ENCODE measurements around the gene NQO2. TPM values are rescaled to one million over a fixed set of nuclear protein-coding genes. Genes with fewer than 3 reads are reported as not detected.
A peak's percentile ranks its signal among the peaks of the same experiment; 100 is the strongest.

Gene NQO2
- total and polyA plus RNA-seq, 2 donors (not counting 1 experiment from before 2014, with no cell fraction given): 12.1 to 13.5 TPM

- no peaks in the 10 kb centered on the region for H4K20me1 ChIP-seq (ENCODE audit: control insufficient read depth, extremely low read depth, insufficient read depth, low read length)
- H2AFZ ChIP-seq (ENCODE audit: low read length): no peak overlapping the region
- H3K36me3 ChIP-seq (ENCODE audit: control insufficient read depth, insufficient read depth, low read length): no peaks in the 10 kb centered on the region
- no peak overlapping the region for H3K27ac ChIP-seq (ENCODE audit: insufficient read depth, low read length)
- H3K4me2 ChIP-seq (ENCODE audit: extremely low read depth, insufficient read depth, low read length): no peak overlapping the region
- H3K27me3 ChIP-seq (ENCODE audit: control insufficient read depth, insufficient read depth, low read length): no peaks in the 10 kb centered on the region
- H3K9me3 ChIP-seq (ENCODE audit: control insufficient read depth, insufficient read depth, low read depth, low read length): no peaks in the 10 kb centered on the region
- H3K9ac ChIP-seq (ENCODE audit: insufficient read depth, low read length): no peak overlapping the region
- H3K79me2 ChIP-seq (ENCODE audit: control insufficient read depth, insufficient read depth, low read length): no peaks in the 10 kb centered on the region
- no peak overlapping the region for H3K4me3 ChIP-seq (replicated peaks in 1 of 4; ENCODE audit: control extremely low read depth in 1 of 4, insufficient read depth in 1 of 4, low read depth in 3 of 4, low read length in 4 of 4)
- no peak for DNase-seq (ENCODE audit: low read depth in 2 of 2)
- peaks cover 11% of the 10 kb centered on the region for H3K4me1 ChIP-seq (ENCODE audit: control insufficient read depth, extremely low read depth, insufficient read depth, low read length)
- TF ChIP-seq CTCF (conservative IDR thresholded peaks at IDR 0.05 in 1 of 2, IDR thresholded peaks at IDR 0.05 in 1 of 2; ENCODE audit: low read depth in 1 of 2, low read length in 2 of 2) (no peak), EZH2 (IDR thresholded peaks at IDR 0.05; ENCODE audit: low read length, missing control alignments) (no peak)
Measured at GRCh38 chr6:2982426-2983117, 17.1 kb upstream of the NQO2 start.

DNA sequence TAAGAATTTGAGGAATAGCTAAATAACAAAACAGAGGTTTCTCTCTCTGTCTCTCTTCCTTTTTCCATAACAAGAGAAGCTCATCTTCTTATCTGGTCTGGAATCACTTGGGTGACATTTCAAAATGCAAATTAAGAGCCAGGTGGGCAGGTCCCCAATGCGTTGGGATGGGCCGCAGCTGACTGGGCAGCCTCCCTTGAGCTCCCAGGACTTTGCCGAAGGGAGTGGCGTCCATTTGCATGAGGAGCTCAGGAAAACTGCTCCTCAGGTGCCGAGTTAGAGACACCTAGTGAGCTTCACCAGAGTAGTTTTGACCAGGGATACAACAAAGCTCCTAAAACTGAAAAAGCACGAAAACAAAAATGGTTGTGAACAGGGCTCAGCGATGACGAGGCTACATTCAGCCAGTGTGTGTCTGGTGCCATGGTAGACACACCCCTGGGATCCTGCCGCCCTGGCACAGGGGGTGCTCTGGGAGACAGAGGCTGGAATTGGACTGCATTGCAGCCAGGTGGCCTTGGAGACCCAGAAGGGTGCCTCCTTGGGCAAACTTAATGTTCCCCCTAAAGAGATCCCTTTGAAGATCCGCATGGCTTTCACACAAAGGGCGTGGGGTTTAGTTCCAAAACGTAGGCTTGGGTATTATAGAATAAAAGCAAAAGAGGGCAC is 14.8 kb upstream of the NQO2 start:
- no peak overlapping the region for H3K27ac ChIP-seq (ENCODE audit: insufficient read depth, low read length)
- H3K9ac ChIP-seq (ENCODE audit: insufficient read depth, low read length): no peak overlapping the region
- H2AFZ ChIP-seq (ENCODE audit: low read length): no peak overlapping the region
- H3K4me3 ChIP-seq (replicated peaks in 1 of 4; ENCODE audit: control extremely low read depth in 1 of 4, insufficient read depth in 1 of 4, low read depth in 3 of 4, low read length in 4 of 4): no peak overlapping the region
- TF ChIP-seq CTCF (conservative IDR thresholded peaks at IDR 0.05 in 1 of 2, IDR thresholded peaks at IDR 0.05 in 1 of 2; ENCODE audit: low read depth in 1 of 2, low read length in 2 of 2) (no peak), EZH2 (IDR thresholded peaks at IDR 0.05; ENCODE audit: low read length, missing control alignments) (no peak)
- no peak overlapping the region for H3K4me2 ChIP-seq (ENCODE audit: extremely low read depth, insufficient read depth, low read length)
- H3K27me3 ChIP-seq (ENCODE audit: control insufficient read depth, insufficient read depth, low read length): no peaks in the 10 kb centered on the region
- H3K36me3 ChIP-seq (ENCODE audit: control insufficient read depth, insufficient read depth, low read length): no peaks in the 10 kb centered on the region
- peaks cover 16% of the 10 kb centered on the region for H3K4me1 ChIP-seq (ENCODE audit: control insufficient read depth, extremely low read depth, insufficient read depth, low read length)
- no peaks in the 10 kb centered on the region for H3K9me3 ChIP-seq (ENCODE audit: control insufficient read depth, insufficient read depth, low read depth, low read length)
- DNase-seq (ENCODE audit: low read depth in 2 of 2): no peak
- H4K20me1 ChIP-seq (ENCODE audit: control insufficient read depth, extremely low read depth, insufficient read depth, low read length): no peaks in the 10 kb centered on the region
- no peaks in the 10 kb centered on the region for H3K79me2 ChIP-seq (ENCODE audit: control insufficient read depth, insufficient read depth, low read length)

DNA sequence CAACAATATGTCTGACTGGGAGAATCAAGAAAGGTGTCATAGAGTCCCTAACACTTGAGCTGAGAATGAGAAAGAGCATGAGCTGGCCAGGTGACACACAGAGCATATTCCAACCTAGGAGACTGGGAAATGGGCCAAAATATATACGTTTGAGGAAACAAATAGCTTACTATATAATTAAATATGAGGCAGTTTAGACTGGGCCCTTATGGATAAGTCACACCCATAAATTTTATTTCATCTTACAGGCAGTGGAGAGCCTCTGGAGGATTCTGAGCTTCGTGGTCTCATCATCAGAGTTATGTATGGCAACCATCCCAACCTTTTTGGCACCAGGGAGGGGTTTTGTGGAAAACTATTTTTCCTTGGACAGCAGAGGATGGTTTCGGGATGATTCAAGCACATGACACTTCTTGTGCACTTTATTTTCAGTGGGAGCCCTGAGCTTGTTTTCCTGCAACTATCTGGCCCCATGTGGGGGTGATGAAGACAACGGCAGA is 12.9 kb upstream of the NQO2 start:
- Histone ChIP-seq H3K27me3 (ENCODE audit: control insufficient read depth, insufficient read depth, low read length) (no peaks in the 10 kb centered on the region), H3K79me2 (ENCODE audit: control insufficient read depth, insufficient read depth, low read length) (no peaks in the 10 kb centered on the region), H3K36me3 (ENCODE audit: control insufficient read depth, insufficient read depth, low read length) (no peaks in the 10 kb centered on the region), H2AFZ (ENCODE audit: low read length) (no peak overlapping the region), H4K20me1 (ENCODE audit: control insufficient read depth, extremely low read depth, insufficient read depth, low read length) (no peaks in the 10 kb centered on the region), H3K9ac (ENCODE audit: insufficient read depth, low read length) (no peak overlapping the region), H3K4me2 (ENCODE audit: extremely low read depth, insufficient read depth, low read length) (peak overlapping the region; percentile 27), H3K9me3 (ENCODE audit: control insufficient read depth, insufficient read depth, low read depth, low read length) (no peaks in the 10 kb centered on the region), H3K4me1 (ENCODE audit: control insufficient read depth, extremely low read depth, insufficient read depth, low read length) (peaks cover 13% of the 10 kb centered on the region), H3K27ac (ENCODE audit: insufficient read depth, low read length) (peak overlapping the region; percentile 5), H3K4me3 (replicated peaks in 1 of 4; ENCODE audit: control extremely low read depth in 1 of 4, insufficient read depth in 1 of 4, low read depth in 3 of 4, low read length in 4 of 4) (no peak overlapping the region)
- TF ChIP-seq EZH2 (IDR thresholded peaks at IDR 0.05; ENCODE audit: low read length, missing control alignments): no peak
- peak; percentile 85 to 93 for DNase-seq (ENCODE audit: low read depth in 2 of 2)

Measured in fibroblast of lung (primary cell).